Stimulated activated CD8-positive, alpha-beta memory T cell treated with anti-CD3 and anti-CD28 coated beads, Interleukin-7, amount 100 ng/mL, for 1 hour (primary cell): ENCODE results near the gene EFCAB8.

ENCODE experiments used
- DNase-seq, 2 donors: peaks; one replicate each; pipeline ENCODE4 v3.0.0-alpha.2; 2020; ENCODE audit warnings: low read depth in 2 of 2

The EFCAB8 gene

DNA sequence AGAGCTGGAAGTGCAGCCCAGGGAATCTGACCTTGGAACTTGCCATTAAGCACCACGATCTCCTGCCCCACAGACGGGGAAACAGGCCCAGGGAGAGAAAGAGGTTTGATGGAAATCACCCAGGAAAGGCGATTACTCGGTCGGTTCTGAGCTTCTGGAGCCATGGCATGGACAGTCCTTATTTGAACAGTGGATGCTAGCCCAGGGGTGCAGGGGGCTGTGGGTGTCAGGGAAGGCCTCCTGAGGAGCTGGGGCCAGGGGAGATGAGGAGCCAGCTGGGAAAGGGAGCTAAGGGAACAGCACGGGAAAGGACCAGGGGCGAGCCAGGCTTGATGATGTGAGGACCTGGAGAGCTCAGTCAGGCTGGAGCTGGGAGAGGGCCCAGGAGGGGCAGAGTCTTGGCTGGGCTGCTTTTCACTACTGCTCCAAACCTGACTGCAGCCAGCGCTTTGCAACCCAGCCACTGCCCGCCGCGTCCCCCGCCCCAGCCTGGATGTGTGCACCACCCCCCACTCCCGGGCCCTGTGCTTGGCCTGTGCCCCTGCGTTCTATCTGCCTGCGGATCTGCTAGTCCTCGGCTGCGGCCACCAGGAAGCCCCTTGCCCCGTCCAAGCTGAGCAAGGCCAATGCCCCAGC, 127.7 kb downstream of the EFCAB8 start:
- no peak for DNase-seq

DNA sequence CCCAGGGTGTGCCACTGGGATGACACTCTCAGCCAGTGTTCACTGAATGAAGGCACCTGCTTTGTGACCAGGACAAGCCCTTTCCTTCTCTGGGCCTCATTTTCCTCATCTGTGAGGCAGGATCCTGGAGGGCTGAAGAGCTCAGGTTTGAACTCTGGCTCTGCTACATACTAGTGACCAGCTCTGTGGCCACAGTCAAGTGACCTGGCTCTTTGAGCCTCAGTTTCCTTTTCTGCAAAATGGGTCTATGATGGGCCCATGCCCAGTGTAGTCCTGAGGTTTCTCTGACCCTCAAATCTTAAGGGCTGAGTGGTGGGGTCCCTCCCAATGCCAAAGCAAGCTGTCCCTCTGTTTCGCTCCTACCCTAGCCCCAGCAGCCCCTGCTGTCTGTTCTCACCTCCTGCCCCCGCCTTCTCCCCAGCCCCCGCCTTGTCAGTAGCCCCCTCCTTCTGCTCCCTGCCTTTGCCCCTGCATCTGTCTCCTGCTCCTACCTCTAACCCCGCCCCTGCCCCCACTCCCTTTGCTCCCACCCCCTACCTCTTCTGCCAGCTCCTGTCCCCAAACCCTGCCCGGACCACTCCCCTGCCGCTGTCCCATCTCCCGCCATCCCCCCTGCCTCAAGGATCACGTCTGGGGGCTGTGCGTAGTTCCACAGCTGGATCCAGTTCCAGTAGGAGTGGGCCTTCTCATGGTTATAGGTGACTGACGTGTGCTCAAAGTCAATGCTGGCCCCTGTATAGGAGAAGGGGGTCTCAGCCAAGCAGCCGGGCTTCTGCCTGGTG, 128.5 kb downstream of the EFCAB8 start:
- no peak for DNase-seq

DNA sequence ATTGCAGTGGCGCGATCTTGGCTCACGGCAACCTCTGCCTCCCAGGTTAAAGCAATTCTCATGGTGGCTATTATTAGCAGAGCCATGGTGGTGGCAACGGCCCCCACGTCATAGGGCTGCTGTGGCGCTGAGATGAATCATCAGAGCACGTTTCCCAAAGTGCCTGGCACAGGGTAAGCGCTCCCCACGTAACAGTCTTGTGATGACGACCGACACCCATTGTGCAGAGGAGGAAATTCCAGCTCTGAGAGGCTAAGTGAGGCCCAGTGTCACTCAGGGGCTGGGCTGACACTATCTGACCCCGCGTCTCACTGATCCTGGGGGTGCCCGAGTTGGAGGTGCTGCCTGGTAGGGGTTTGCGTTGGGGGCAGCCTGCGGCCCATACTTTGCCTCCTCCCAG, 129.3 kb downstream of the EFCAB8 start:
- no peak for DNase-seq

DNA sequence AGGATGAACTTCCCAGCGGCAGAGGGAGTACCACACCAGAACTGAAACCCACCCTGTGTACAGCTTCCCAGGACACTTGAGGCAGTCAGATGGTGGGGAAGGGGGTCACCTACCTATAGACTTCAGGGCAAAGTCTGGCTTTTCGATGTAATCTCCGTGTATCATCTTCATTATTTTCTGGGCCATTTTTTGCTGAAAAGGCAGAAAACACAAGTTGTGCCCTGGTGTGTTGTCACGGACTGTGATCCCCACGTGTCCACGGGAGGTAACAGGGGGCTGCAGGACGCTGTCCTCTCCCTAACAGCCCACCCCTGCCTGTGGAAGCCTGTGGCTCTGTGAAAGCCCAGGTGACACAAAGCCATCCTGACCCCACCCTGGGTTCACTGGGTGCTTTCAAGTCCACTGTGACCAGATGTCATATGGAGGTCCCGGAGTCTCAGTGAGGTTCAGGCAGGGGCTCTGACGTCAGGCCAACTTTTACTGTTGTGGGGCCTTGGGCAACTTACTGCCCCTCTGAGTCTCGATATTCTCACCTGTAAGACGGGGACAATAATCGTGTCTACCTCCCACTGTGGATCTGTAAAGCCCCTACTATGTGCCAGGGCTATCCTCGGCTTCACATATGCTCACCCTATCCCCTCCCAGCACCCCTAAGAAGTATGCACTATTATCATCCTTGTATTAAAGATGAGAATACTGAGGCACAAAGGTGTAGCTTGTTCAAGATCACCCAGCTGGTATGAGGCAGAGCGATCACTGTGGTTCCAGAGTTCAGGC, 131.0 kb downstream of the EFCAB8 start:
- DNase-seq: no peak

DNA sequence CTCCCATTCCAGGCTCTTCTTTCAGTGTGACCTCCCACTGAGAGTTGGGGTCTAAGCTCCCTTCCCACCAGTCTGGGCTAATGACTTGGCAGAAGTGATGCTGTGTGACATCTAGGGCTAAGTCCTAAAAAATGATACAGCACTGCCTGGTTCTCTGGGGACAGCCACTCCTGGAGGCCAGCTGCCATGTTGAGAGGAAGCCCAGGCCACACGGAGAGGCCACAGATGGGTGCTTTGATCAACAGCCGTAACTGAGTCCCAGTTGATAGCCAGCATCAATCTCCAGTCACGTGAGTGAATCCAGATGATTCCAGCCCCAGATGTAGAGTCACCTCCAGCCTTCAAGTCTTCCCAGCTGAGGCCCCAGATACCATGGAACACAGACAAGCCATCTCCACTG, 131.7 kb downstream of the EFCAB8 start:
- no peak for DNase-seq

DNA sequence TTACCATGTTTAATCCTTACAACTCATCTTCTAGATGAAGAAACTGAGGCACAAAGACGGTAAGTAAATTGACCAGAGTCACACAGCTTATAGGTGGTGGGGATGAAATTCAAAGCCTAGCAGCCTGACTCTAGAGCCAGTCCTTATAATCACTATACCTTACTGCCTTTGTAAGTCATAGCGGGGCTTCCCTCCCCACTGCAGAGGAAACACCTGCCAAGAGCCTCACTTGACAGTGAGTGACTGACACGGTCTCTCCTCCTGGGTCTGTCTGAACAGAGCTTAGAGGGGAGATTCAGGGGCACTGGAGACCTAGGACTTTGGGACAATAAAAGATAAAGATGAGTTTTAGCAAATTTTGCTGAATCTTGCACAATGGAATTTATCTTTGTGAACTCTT, 132.7 kb downstream of the EFCAB8 start:
- no peak for DNase-seq

DNA sequence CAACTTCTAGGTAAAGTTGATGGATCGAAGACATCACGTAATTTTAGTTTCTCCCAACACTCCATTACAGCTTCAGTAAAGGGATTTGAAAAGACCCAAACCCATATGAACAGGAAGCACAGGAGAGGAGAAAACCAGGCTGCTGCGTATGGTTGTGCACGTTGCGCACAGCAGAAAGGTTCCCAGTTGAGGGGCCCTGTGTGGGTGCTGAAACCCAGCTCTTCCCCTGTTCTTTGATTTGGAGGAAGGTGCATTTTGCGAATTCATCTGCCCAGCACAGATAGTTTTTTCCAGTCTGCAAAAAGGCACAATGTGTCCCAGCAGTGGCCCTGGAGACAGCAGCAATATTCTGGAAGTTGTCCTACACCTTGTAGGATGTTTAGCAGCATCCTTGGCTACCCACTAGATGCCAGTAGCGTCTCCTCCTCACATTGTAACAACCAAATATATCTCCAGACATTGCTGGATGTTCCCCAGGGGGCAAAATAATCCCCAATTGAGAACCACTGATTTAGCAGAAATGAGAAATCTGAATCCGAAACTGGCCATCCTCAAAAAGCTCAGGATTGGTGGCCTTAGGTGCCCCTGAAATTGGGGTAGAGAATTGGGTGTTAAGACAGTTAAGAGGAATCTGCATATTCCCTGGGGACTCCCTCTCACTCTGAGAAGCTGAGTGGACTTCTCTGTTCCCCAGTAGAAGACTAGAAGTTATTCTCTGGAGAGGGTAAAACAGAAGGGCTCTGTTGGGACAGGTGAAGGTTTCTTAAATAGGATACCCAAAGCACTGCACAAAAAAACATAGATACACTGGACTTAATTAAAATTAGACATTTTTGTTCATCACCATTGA, 133.3 kb downstream of the EFCAB8 start:
- DNase-seq: no peak

DNA sequence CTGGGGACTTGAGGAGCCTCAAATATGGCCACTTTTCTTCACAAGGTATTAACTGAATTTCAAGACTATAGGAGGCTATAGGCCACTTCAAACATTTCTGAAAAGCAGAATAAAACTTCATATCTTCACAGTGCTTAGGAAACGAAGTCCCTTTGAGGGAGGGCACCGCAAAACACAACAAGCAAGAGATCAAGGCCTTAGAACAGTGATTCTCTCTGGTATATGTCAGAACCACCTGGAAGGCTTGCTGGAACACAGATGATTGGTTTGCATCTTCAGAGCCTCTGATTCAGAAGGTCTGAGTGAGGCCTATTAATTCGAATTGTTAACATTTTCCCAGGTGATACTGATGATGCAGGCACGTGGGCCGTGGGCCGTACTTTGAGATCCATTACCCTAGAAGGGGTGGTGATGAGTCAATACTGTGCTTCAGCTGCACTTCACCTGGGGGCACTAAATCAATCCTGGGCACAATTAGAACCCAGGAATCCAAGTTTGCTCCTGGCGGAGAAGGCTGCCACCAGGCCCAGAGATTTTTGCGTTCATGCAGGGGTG, 134.8 kb downstream of the EFCAB8 start:
- DNase-seq: no peak

DNA sequence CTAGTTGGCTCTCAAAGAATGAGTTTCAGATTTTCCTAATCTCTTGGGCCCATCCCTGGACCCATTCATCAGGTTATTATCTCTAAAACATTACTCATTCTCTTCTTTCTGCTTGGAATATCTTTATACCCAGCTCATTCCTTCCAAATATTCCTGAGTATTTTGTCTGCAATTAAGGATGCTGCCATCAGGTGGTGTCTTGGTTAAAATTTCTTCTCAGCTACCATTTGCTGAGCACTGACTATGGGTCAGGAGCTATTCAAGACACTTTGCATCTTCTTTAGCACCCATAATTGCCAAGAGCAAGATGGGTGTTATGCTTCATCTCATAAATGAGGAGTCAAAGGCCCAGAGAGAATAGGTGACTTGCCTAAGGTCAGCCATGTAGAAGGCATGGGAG, 137.1 kb downstream of the EFCAB8 start:
- no peak for DNase-seq

DNA sequence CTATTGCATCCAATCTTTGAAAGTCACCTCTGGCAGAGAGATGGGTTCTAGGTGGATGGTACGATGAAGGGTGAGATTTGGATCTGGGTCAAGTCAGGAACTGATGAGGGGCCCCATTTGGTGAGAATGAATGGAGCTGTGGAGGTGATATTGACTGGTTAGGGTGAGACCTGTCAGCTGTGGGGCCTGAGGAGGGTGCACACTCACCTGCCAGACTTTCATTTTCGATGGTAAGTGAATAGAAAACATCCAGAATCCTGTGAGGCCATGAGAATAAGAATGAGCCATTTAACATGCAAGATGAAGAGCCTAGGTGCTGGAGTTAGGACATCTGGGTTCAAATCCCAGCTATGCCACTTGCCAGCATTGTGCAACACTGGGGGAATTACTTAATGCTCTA, 138.7 kb downstream of the EFCAB8 start:
- no peak for DNase-seq

DNA sequence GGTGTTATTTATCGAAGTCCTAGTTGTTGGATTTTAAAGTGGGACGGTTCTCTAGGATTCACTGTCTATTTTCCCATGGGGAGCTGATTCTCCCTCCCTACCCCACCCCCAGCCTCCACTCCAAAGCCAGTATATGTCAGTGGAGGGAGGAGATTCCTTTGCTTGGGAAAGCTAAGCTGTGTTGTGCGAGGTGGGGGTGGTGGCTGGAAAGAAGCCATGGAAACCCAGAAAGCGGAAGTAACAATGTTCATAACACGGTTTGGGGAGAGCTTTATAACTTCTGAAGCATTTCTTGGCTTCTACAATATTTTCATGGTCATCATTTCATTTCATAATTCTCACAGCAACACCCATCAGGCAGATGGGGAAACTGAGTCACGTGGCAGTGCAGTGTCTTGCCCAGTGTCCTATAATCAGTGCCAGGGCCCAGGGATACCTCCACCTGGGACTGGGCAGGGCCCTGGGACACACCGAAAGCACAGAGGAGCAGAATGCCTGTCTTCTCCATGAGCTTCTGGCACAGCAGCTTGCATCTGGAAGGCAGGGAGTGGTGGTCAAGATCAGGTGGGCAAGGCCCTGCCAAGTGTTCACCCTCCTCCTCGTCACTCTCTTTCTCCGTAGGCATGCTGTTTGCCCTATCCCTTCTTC, 141.0 kb downstream of the EFCAB8 start:
- no peak for DNase-seq

DNA sequence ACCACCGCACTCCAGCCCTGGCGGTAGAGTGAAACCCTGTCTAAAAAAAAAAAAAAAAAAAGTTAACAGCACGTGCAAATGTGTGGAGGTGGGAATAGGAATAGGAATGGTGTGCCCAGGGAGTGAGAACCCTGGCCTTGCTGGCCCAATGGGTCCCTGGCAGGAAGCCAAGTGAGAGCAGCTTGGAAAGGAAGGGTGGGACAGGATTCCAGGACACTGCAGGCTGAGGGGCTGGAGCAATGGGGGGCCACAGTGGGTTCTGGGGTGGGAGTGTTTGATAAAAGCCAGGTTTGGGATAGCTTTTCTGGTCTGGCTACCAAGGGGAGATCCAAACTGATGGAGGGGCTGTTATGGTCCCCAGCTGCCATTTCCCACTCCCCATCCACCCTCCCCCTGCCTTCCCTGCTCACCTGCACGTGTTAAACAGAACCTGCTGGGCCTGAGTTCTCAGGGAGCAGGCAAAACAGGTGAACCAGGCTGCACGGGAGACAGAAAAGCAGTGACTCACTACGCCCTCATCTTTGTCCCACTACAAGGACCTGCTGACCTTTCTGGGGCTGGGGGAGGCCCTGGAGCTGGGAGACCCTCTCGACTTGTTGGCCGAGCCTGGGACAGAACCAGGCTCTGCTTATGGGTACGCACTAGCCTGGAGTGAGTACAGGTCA, 142.2 kb downstream of the EFCAB8 start:
- DNase-seq: no peak

DNA sequence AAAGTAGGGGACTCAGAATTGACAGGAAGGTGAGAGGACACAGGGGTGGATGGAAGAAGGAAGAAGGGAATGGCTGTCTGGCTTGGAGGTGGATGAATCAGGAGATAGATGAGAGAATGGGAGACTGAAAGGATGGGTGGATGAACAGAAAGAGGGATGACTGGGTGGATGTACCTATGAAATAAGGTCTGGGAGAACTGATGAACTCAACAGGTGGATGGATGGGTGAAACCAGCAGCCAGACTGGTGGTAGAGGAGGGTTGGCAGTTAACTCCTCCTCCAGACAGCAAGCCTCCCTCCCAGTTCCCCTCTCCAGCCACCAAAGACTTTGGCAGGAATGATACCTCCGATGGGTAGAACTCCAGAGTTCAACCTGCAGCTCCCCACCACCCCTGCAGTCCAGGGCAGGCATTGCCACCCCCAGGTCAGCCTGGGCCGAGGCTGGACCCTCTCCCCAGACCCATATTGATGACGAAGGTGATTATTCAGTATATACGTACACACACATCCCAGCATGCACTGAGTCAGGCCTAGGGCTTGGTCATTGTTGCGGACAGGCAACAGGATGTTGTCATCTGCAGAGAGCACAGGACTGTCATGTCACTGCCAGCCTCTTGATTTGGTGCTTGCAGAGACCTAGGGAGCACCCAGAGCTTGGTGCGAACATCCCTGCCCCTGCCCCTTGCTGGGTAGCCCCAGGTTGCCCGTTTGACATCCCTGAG, 143.5 kb downstream of the EFCAB8 start:
- no peak for DNase-seq

DNA sequence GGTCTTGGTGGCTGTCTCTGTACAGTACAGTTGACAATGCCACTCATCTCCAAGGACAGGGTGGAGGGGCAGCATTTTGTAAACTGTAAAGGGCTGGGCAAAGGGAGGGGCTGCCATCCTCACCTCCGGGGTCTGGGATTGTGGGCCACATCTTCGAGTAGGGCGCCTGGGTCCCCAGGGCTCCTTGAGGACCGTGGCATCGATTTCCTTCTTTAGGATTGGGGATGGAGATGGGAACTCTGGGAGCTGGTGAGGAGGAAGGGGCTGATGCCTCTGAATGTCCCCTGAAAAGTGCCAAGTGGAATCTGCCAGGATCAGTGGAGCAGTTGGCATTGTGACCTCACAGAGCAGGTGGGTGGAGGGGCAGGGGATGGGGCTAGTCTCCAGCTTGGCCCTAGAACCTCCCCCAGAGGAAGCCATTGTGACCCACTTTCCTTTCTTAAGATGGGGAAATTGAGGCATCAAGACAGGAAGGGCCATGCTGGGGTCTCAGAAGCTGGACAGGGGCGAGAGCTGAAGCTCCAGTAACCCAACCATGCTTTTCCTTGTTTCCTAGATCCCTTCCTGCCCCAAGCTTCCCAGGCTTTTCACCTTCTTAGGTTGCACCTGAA, 145.5 kb downstream of the EFCAB8 start, which contains the start of gene SUN5:
Gene SUN5, minus strand, starts transcription at position 293 of the 611 bp plus-strand sequence. Its CDS starts 93 bp downstream, at position 200.
- DNase-seq: no peak

DNA sequence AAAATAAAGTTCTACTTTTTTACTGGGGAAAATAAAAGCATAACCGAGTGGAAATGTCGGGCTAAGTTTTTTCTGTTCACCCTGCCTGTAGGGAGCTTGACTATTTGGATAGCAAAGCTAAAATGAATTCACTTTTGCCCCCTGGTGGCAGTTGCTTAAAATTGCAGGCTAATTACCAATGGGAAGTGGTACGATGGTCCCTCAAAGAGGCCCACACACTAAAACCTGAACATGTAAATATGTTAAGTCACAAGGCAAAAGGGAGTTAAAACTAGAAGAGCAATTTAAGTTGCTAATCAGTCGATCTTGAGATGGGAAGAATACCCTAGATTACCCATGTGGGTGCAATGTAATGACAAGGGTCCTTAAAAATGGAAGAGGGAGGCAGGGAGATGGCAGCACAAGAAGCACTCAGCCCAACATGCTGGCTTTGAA, 146.4 kb downstream of the EFCAB8 start:
- DNase-seq: no peak

DNA sequence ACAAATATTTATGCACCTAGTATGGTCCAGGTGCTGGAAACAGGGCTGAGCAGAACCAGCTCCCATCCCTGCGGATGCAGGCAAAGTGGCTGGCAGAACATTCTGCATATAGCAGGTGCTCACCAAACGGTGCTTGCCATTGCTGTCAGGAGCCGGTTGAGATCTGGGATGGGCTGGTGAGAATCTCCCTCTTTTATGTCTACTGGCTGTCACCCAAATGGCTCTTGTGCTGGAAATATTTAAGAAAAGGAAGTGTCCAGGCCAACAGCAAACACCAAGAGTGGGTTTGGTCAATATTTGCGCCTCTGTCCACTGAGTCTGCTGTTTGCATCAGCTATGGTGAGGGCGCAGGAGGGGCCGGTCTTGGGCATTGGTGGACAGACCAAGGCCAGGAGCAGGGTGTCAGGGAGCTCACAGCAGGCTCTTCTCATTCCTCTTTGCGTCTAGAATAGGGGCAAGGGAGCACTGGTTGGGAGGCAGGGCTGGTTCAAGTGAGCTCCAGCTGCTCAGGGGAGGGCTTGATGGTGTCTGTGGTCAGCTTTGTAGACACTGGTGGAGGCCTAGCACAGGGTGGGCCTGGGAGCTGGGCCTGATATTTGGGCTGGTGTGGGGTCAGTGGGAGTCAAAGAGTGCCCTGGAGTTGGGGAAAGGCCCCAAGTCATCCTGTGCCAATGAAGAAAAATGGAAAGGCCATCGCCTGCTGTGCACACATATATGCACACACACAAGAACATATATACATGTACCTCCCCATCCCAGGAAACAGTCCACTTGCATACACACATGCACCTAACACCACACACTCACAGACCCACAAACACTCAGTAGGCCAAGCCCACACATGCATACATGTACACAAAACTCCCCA, 147.4 kb downstream of the EFCAB8 start:
- no peak for DNase-seq

DNA sequence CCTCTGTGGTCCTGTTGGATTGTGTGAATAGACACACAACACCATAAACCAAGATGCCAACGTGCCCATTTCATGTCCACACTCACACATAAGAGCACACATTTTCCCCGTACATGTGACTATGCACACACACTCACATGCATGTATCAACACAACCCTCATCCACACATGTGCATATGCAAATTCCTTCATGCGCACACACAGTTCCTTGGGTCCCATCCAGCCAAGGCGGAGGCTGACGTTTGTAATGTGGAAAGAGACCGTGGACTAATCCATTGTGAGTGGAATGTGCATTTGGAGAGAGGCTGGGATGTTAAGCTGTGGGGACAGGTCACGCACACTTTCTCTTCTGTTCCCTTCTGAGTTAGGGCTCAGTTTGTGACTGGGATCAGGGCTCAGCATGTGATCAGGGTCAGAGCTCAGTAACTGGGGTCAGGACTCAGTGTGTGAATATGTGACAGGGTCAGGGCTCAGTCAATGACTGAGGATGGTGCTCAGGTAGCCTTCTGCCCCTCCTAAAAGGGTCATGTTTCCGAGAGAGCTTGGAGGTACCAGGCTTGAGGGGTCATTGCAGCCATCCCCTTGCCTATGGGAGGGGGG, 148.2 kb downstream of the EFCAB8 start:
- no peak for DNase-seq
